ENCODE data around the gene TTLL3.
"Not testable (repeated sequence)": the region's sequence is repeated elsewhere in the genome, so short reads cannot be mapped to it uniquely, and the experiment has no call there.

The TTLL3 gene

DNA sequence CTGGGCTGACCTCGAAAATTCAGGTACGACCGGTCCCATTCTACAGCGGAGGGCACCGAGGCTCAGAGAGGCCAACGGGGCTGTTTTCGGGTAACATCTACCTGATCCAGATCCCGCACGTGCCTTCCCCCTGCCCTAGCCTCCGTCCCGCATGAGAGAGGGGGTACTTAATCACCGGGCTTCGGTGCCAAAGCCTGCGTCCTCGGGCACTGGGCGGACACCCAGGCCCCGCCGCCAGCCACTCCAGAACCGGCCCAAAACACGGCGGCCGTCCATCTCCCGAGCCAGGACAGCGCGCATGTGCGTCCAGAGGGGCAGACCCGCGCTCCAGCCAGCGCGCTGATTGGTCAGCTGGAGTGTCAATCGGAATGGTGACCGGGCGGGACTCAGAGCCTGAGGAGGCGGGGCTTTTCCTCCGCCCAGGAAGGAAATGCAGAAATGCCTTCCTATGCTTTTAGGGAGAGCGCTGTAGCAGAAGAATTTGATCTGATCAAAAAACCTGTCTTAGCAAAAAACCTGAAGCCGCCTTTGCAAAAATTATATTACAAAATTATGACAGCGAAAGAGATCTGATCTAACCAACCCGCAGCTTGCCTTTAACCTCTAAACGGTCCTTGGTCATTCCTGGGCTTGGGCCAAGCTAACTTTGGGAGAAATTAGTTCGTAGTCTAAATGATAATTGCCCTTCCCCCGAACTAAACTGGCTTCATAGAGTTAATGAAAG, 33.8 kb downstream of the TTLL3 start, which contains the start of gene RPUSD3:
Gene RPUSD3 (minus strand): TSS at position 294 of the 724 bp plus-strand sequence. CDS start 18 bp downstream, at position 276.
- DNase-seq (ENCODE audit: low spot score): peak; percentile 100
- H3K27ac ChIP-seq: peak within 1 kb of the TSS; percentile 90
- TF ChIP-seq CTCF (conservative IDR thresholded peaks at IDR 0.05; ENCODE audit: low read depth): no peak
- POLR2A ChIA-PET (ENCODE audit: low non-redundant PET): no interaction called here
- CTCF ChIA-PET: interaction anchor here (1.2 kb wide), 1 partner anchor 102 kb away, joined by 5 read pairs; no protein-coding TSS in a partner anchor

- no peak for DNase-seq (ENCODE audit: low spot score)
- POLR2A ChIA-PET (ENCODE audit: low non-redundant PET): interaction anchor here (0.7 kb wide), 1 partner anchor 305 kb away, joined by 3 read pairs; no protein-coding TSS in a partner anchor
- TF ChIP-seq CTCF (conservative IDR thresholded peaks at IDR 0.05; ENCODE audit: low read depth): no peak
- CTCF ChIA-PET: no interaction called here
- H3K27ac ChIP-seq: no peak overlapping the region
Observed at GRCh38 chr3:9846231-9846630, 36.2 kb downstream of the TTLL3 start.

GRCh38 chr3:9846931-9847488, 36.9 kb downstream of the TTLL3 start:
- no peak overlapping the region for H3K27ac ChIP-seq
- POLR2A ChIA-PET (ENCODE audit: low non-redundant PET): interaction anchor here (0.7 kb wide), 1 partner anchor 304 kb away, joined by 3 read pairs; no protein-coding TSS in a partner anchor
- DNase-seq (ENCODE audit: low spot score): no peak
- TF ChIP-seq CTCF (conservative IDR thresholded peaks at IDR 0.05; ENCODE audit: low read depth): no peak
- CTCF ChIA-PET: interaction anchor here (0.5 kb wide), 1 partner anchor 497 kb away, joined by 4 read pairs; no protein-coding TSS in a partner anchor

DNA sequence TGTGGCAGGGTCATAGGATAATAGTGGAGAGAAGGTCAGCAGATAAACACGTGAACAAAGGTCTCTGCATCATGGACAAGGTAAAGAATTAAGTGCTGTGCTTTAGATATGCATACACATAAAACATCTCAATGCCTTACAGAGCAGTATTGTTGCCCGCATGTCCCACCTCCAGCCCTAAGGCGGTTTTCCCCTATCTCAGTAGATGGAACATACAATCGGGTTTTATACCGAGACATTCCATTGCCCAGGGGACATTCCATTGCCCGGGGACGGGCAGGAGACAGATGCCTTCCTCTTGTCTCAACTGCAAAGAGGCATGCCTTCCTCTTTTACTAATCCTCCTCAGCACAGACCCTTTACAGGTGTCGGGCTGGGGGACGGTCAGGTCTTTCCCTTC, 37.8 kb downstream of the TTLL3 start:
- POLR2A ChIA-PET (ENCODE audit: low non-redundant PET); H3K27ac ChIP-seq; DNase-seq (ENCODE audit: low spot score): not testable (repeated sequence)
- CTCF ChIA-PET: interaction anchor here (0.7 kb wide), 1 partner anchor 86 kb away, joined by 4 read pairs; the partner anchor contains the start of gene CRELD1

DNA sequence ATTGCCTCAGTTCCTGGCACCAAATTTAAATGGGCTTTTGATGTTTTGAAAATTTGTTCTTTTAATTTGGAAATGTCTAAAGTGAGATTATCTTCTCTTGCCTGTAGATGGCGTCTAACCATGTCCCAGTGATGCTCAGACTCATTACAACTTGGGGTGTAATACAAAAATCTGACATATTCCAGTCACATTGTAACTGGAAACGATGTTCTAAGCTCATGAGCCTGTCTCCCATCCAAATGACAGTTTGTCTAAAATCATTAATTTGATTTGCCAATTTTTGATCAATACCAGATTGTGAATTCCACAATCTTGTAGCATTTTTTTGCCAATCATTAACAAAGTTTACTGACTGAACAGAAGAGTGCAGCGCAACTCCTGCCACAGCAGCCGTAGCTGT, 38.8 kb downstream of the TTLL3 start:
- POLR2A ChIA-PET (ENCODE audit: low non-redundant PET); H3K27ac ChIP-seq; DNase-seq (ENCODE audit: low spot score): not testable (repeated sequence)
- CTCF ChIA-PET: interaction anchor here (0.7 to 0.8 kb wide), 3 partner anchors 65 to 85 kb away, joined by 3 to 4 read pairs (median 3); partner anchors contain the start of gene CRELD1
- peak; percentile 78 for TF ChIP-seq CTCF (conservative IDR thresholded peaks at IDR 0.05; ENCODE audit: low read depth)

- H3K27ac ChIP-seq: peak overlapping the region; percentile 54
- CTCF ChIA-PET; POLR2A ChIA-PET (ENCODE audit: low non-redundant PET); DNase-seq (ENCODE audit: low spot score): not testable (repeated sequence)
Observed at GRCh38 chr3:9851383-9851782, 41.3 kb downstream of the TTLL3 start.

DNA sequence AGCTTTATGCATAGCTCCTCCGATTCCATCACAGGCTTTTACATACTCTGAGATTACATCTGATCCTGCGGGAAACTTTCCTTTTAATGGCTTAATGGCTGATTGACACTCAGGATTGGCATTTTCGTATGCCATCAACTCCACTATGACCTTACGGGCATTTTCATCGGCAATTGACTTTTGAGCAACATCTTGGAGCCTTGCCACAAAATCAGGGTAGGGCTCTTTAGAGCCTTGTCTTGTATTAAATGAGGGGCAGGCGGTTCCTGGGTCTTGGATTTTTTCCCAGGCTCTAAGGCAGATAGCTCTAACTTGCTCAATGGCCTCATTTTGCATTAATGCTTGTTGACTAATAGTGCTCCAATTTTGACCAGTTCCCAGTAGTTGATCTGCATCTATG, 41.9 kb downstream of the TTLL3 start:
- H3K27ac ChIP-seq; DNase-seq (ENCODE audit: low spot score); POLR2A ChIA-PET (ENCODE audit: low non-redundant PET): not testable (repeated sequence)
- CTCF ChIA-PET: interaction anchor here (0.6 kb wide), 1 partner anchor 58 kb away, joined by 5 read pairs; no protein-coding TSS in a partner anchor

- no peak for TF ChIP-seq CTCF (conservative IDR thresholded peaks at IDR 0.05; ENCODE audit: low read depth)
- CTCF ChIA-PET: no interaction called here
- no peak overlapping the region for H3K27ac ChIP-seq
- POLR2A ChIA-PET (ENCODE audit: low non-redundant PET): no interaction called here
- DNase-seq (ENCODE audit: low spot score): no peak
Observed at GRCh38 chr3:9852528-9852927, 42.5 kb downstream of the TTLL3 start.

- DNase-seq (ENCODE audit: low spot score); H3K27ac ChIP-seq; POLR2A ChIA-PET (ENCODE audit: low non-redundant PET); CTCF ChIA-PET: not testable (repeated sequence)
Observed at GRCh38 chr3:9854291-9854940, 44.4 kb downstream of the TTLL3 start.

Data from RWPE1 (cell line).